CD4-positive, alpha-beta T cell treated with Interleukin-6 for 4 hours (primary cell): Measurements from ENCODE around the gene FLT3.

ENCODE experiments used
- DNase-seq: peaks from one replicate; pipeline ENCODE4 v3.0.0-alpha.2; 2020; ENCODE audit warnings: mixed read lengths

The FLT3 gene

DNA sequence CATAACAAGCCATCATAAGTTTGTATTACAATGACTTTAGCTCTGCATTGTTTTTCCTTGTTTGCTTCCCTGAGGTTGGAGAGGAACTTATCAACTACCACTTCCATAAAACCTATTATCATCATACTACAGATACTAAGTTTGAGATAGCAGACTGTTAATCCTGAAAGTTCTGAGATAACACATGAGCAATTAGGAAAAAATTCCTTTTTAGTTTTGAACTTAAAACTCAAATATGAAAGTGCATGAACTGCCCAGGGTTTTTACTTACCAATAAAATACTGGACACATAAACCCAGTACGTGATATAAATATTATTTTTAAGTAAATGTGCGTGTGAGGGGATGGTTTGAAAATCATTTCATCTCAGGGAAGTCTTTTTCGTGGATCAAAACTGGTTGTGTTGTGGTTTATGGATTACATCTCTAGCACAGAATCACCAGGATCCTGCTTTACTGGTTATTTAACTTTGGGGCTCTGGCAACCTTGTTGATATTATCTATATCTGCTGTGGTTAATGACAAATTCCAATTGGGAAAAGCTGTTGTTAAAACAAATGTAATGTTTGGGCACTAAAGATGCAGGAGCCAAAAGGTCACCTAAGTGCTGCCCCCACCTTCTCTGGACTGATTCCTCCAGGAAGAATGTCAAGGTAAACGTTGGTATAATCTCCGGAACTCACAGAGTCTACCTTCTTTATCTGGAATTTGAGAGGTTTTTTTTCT is 143.6 kb downstream of the FLT3 start:
- no peak for DNase-seq

DNA sequence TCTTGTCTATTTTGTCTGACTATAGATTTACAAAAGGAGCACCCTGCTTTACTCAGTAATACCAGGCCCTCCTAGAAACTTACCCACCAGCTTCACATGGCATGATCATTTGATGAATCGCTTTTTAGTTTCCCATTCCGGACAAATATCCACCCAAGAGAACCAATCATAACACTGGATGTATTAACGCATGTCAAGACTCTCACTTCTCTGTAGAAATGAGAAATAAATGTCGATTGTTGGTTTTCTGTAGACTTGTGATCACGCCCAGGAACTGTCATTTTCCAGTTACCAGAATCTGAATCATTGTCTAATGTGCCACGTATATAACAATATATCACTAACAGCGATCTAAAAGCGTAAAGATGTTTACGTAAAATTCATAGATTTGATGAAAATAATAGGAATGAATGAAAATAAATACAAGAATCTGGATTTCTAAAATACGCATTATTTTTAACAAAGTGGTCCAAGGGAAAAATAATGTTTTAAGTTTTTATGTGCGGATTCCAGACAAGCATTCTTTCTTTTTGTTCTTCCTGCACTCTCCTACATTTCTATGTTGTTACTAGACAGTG is 145.3 kb downstream of the FLT3 start:
- no peak for DNase-seq

DNA sequence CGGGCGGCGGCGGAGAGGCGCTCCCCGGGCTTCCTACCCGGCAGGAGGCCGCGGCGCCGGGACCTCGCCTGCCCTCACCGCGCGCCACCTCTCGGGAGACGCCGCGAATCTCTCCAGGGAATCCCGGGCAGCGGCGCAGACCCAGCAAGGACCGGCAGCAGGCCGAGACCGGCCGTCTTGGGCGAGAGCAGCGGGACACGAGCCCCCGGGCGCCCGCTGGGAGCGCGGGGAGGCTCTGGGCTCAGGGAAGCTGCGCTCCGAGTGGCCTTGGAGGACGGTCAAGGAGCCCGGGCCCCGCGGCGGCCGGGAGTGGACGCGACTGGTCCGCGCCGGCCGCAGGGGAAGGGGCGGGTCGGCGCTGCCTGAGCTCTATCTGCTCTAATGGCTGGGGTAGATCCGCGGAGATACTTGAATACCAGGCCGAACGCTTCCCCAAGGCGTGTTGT is 145.9 kb downstream of the FLT3 start:
- no peak for DNase-seq

DNA sequence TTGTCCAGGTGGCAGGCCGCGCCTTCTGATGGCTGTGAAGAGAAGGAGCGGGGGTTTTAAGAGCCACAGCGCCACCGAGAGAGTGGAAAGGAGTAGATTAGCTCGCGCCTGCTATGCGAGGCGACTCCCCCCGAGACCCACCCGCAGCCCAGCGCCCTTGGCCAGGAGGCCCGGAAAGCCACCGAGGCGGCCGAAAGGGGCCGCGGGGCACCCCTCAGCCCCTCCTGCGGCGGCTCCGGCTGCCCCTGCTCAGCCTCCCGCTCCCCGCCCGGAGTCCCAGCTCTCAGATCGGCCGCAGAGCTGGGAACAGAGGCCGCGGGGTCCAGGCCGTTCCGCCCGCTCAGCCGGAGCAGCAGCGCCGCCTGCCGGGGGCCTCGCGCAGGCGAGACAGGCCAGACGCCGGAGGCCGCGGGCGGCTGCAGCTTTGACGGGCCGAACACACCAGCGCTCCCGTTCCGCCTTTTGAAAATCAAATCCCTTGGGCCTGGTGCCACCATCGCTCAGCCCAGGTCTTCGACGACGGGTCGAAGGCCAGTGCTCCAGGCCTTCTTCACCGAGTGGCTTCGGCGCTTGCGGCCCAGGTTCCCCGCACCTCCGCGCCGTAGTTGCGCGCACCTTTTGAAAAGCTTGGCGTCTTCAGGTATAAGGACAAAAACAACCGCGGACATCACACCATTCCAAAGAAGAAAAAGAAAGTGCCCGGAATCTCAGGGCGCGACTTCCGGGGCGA is 146.5 kb downstream of the FLT3 start:
- DNase-seq, result peak; percentile 53
